GM12878 (cell line): Measurements from ENCODE around the gene SAAL1. TPM values are rescaled to one million over a fixed set of nuclear protein-coding genes. Genes with fewer than 3 reads are reported as not detected.
A peak's percentile ranks its signal among the peaks of the same experiment; 100 is the strongest.

Experiments
- ATF3 ChIP-seq: IDR thresholded peaks from 2 replicates; pipeline ENCODE4 v1.6.1; 2011; ENCODE audit warnings: low read depth, mild to moderate bottlenecking, low read length, moderate library complexity, borderline replicate concordance; ENCODE audit errors: extremely low read depth
- BACH1 ChIP-seq: fragments of 450-650 bp; IDR thresholded peaks from 2 replicates; pipeline ENCODE4 v1.6.1; 2017; ENCODE audit warnings: mild to moderate bottlenecking, borderline replicate concordance
- BRCA1 ChIP-seq: IDR thresholded peaks from 2 replicates; pipeline ENCODE4 v1.6.1; 2011; ENCODE audit warnings: low read depth, low read length, improper control_type of control experiment
- CREB1 ChIP-seq: IDR thresholded peaks from 2 replicates; pipeline ENCODE4 v1.6.1; 2012; ENCODE audit warnings: low read depth, mild to moderate bottlenecking, inconsistent platforms
- E2F8 ChIP-seq: fragments of 450-650 bp; IDR thresholded peaks from 2 replicates; pipeline ENCODE4 v1.6.1; 2018; ENCODE audit warnings: mild to moderate bottlenecking, low read depth, moderate library complexity; ENCODE audit not compliant: partially characterized antibody
- EZH2 ChIP-seq: IDR thresholded peaks from 2 replicates; pipeline ENCODE4 v1.6.1; 2012; ENCODE audit warnings: low read depth, mild to moderate bottlenecking, control low read depth, inconsistent platforms, low read length, borderline replicate concordance; ENCODE audit not compliant: control insufficient read depth
- GABPA ChIP-seq: IDR thresholded peaks from 2 replicates; pipeline ENCODE4 v1.6.1; 2014; ENCODE audit warnings: antibody characterized with exemption, low read depth, mild to moderate bottlenecking, inconsistent platforms
- MEF2B ChIP-seq: fragments of 450-650 bp; IDR thresholded peaks from 2 replicates; pipeline ENCODE4 v1.6.1; 2018; ENCODE audit warnings: mild to moderate bottlenecking, moderate library complexity; ENCODE audit not compliant: partially characterized antibody, poor library complexity, severe bottlenecking
- MLLT1 ChIP-seq: fragments of 450-650 bp; IDR thresholded peaks from 2 replicates; pipeline ENCODE4 v1.6.1; 2016; ENCODE audit warnings: mild to moderate bottlenecking
- NFIC ChIP-seq: IDR thresholded peaks from 2 replicates; pipeline ENCODE4 v1.6.1; 2012; ENCODE audit warnings: low read depth, mild to moderate bottlenecking, inconsistent platforms, low read length, moderate library complexity
- NFXL1 ChIP-seq: fragments of 450-650 bp; IDR thresholded peaks from 2 replicates; pipeline ENCODE4 v1.6.1; 2017; ENCODE audit warnings: antibody characterized with exemption, mild to moderate bottlenecking, borderline replicate concordance
- SKIL ChIP-seq: fragments of 450-650 bp; IDR thresholded peaks from 2 replicates; pipeline ENCODE4 v1.6.1; 2017; ENCODE audit warnings: mild to moderate bottlenecking, low read depth, inconsistent platforms; ENCODE audit not compliant: poor library complexity, severe bottlenecking
- SP1 ChIP-seq: IDR thresholded peaks from one replicate; pipeline ENCODE4 v1.6.1; 2011; ENCODE audit warnings: low read depth, low read length
- STAT1 ChIP-seq: fragments of 450-650 bp; conservative IDR thresholded peaks from 2 replicates; pipeline ENCODE4 v1.6.1; 2014; ENCODE audit warnings: antibody characterized with exemption, mild to moderate bottlenecking
- TCF3 ChIP-seq: IDR thresholded peaks from 2 replicates; pipeline ENCODE4 v1.6.1; 2012; ENCODE audit warnings: low read depth, mild to moderate bottlenecking, low read length, borderline replicate concordance; ENCODE audit not compliant: insufficient read depth
- WRNIP1 ChIP-seq: IDR thresholded peaks from 2 replicates; pipeline ENCODE4 v1.6.1; 2011; ENCODE audit warnings: low read depth, low read length, improper control_type of control experiment, borderline replicate concordance
- ZBED1 ChIP-seq: IDR thresholded peaks from 2 replicates; pipeline ENCODE4 v1.6.1; 2016; ENCODE audit warnings: borderline replicate concordance
- polyA plus RNA-seq, 11 experiments: library from polyadenylated mRNA; depleted of rRNA in 4 of 11; unstranded in 6 of 11; stranded (reverse) in 5 of 11; fragments of >200 nt; fragmentation: Nextera tagmentation in 4 of 11; fragmentation: Illumina TruSeq in 1 of 11; extraction: Ambion mirVana in 4 of 11; extraction: Trizol in 1 of 11; gene quantifications; 1 replicate in 1 of 11; 2 replicates in 10 of 11; pipeline versions ENCODE4 v1.2.1 to v1.2.3, GENCODE V29; 2011 to 2016; ENCODE audit warnings: inconsistent platforms in 2 of 11, missing spikeins in 2 of 11, low read depth in 1 of 11
- total RNA-seq, 4 experiments: library from RNA; depleted of rRNA in 3 of 4; stranded (reverse); fragments of >200 nt in 3 of 4; fragmentation: Illumina TruSeq in 1 of 4; extraction: Trizol in 1 of 4; gene quantifications; 2 replicates each; pipeline versions ENCODE4 v1.2.1 to v1.2.3, GENCODE V29; 2013 to 2021
- TF ChIP-seq, protein P1 (sequence below): fragments of 450-650 bp; formaldehyde crosslinking; IDR thresholded peaks from 2 replicates; pipeline ENCODE4 v1.4.0; 2020; ENCODE audit warnings: mild to moderate bottlenecking, moderate library complexity

Gene SAAL1
- total and polyA plus RNA-seq, 10 of the 15 experiments (the other 5 are each of a cell fraction or from before 2014, with no cell fraction given), result 26.3 to 59.4 (median 43.8) TPM

DNA sequence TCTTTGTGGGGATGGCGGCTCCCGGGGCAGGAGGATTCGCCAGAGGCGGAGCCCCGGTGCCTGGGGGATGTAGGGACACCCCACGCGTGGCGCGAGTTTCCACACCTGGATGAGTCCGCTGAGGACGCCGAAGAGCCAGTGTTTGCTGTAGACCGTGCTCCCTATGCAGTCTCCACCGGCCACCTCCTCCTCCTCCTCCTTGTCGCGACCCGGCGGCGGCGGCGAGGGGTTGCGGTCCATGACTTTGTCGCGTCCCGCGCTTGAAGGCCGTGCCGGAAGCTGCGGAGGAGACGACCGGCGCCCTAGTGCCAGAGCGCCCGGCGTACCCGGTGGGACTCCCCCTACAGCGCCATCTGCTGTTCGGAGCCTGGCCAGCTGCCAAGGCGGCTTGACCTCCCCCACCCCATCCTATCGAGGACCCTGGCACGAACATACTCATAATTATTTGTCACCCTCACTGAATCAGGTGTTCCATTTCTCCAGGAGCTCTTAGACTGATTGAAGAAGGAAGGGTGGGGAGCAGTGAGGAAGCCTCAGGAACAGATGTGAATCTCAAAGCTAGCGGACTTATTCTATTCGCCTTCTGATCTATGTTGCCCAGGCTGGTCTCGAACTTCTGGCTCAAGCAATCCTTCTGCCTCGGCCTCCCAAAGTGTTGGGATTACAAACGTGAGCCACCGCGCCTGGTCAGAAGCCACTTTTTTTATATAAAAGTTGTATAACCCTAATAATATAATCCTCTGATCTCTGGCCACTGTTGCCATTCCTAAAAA is at the start of gene SAAL1 (continued):
- TF ChIP-seq WRNIP1, result no peak
- peak; percentile 27; the same call in 1 of the 2 replicates for TF ChIP-seq CREB1
- TF ChIP-seq ATF3, result no peak
- TF ChIP-seq NFXL1, result no peak
- peak; percentile 98 for TF ChIP-seq BACH1
- no peak for TF ChIP-seq BRCA1
- peak; percentile 97; the same call in 1 of the 2 replicates for TF ChIP-seq ZBED1
- no peak for TF ChIP-seq STAT1
- TF ChIP-seq SP1, result peak; percentile 43
- no peak for TF ChIP-seq EZH2
- peak; percentile 23 for TF ChIP-seq SKIL
- TF ChIP-seq MEF2B, result no peak
- TF ChIP-seq GABPA, result peak; percentile 75
- TF ChIP-seq TCF3, result peak; percentile 87
- 0 out of 2 replicates have a peak, but pooled peaks have one; percentile 32 for TF ChIP-seq MLLT1
- TF ChIP-seq, protein P1, sequence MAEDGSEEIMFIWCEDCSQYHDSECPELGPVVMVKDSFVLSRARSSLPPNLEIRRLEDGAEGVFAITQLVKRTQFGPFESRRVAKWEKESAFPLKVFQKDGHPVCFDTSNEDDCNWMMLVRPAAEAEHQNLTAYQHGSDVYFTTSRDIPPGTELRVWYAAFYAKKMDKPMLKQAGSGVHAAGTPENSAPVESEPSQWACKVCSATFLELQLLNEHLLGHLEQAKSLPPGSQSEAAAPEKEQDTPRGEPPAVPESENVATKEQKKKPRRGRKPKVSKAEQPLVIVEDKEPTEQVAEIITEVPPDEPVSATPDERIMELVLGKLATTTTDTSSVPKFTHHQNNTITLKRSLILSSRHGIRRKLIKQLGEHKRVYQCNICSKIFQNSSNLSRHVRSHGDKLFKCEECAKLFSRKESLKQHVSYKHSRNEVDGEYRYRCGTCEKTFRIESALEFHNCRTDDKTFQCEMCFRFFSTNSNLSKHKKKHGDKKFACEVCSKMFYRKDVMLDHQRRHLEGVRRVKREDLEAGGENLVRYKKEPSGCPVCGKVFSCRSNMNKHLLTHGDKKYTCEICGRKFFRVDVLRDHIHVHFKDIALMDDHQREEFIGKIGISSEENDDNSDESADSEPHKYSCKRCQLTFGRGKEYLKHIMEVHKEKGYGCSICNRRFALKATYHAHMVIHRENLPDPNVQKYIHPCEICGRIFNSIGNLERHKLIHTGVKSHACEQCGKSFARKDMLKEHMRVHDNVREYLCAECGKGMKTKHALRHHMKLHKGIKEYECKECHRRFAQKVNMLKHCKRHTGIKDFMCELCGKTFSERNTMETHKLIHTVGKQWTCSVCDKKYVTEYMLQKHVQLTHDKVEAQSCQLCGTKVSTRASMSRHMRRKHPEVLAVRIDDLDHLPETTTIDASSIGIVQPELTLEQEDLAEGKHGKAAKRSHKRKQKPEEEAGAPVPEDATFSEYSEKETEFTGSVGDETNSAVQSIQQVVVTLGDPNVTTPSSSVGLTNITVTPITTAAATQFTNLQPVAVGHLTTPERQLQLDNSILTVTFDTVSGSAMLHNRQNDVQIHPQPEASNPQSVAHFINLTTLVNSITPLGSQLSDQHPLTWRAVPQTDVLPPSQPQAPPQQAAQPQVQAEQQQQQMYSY, result no peak
- TF ChIP-seq E2F8, result no peak
- TF ChIP-seq NFIC, result no peak
